ENCODE measurements around the gene SPRR3. TPM values are rescaled to one million over a fixed set of nuclear protein-coding genes. Genes with fewer than 3 reads are reported as not detected.

SPRR3 gene
- total RNA-seq, 2 experiments from 2014 or later: not detected

GRCh38 chr1:152970495-152970894 lies 31.1 kb upstream of the SPRR3 start, which contains the start of gene SPRR4:
TSS of gene SPRR4 (plus strand) at chr1:152970648. CDS start at chr1:152971891, 1,243 bp downstream.
- no peak within 1 kb of the TSS for H3K4me3 Mint-ChIP-seq
- no peaks in the 10 kb centered on the region for H3K36me3 Mint-ChIP-seq

DNA sequence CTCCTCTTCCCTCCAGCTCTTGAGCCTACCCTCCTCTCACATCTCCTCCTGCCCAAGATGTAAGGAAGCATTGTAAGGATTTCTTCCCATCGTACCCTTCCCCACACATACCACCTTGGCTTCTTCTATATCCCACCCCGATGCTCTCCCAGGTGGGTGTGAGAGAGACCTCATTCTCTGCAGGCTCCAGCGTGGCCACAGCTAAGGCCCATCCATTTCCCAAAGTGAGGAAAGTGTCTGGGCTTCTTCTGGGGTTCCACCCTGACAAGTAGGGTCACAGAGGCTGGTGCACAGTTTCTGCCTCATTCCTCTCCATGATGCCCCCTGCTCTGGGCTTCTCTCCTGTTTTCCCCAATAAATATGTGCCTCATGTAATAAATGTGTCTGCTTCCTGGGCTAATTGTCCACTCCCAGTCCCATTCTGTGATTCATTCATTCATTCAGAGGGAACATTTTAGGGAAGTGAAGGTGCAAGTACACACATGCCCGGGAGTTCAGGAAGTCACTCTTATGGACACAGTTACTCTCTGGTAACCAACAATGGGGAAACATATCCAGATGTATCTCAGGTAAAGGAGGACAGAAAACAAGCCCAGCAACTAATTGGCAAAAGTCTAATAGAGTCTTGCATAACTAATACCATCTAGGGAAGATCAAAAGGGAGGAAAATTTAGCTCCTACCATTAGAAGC lies 29.2 kb upstream of the SPRR3 start:
- Mint-ChIP-seq H3K9me3 (ENCODE audit: low read depth) (no peaks in the 10 kb centered on the region), H3K4me1 (peaks cover 7% of the 10 kb centered on the region), H3K4me3 (no peak overlapping the region), H3K27me3 (peaks cover 3% of the 10 kb centered on the region), H3K27ac (no peak overlapping the region), H3K36me3 (no peaks in the 10 kb centered on the region)
- no peak for ATAC-seq
- no peak for DNase-seq
- CTCF ChIA-PET: no interaction called here

More at GRCh38 chr1:152970495-152970894, 31.1 kb upstream of the SPRR3 start, which contains the start of gene SPRR4:
- Mint-ChIP-seq H3K27ac (no peak within 1 kb of the TSS), H3K27me3 (peaks cover 5% of the 10 kb centered on the region), H3K4me1 (peaks cover 7% of the 10 kb centered on the region), H3K9me3 (ENCODE audit: low read depth) (no peaks in the 10 kb centered on the region)
- no peak for DNase-seq
- no peak for ATAC-seq
- CTCF ChIA-PET: no interaction called here

GRCh38 chr1:152976688-152977087 lies 24.9 kb upstream of the SPRR3 start:
- Mint-ChIP-seq H3K9me3 (ENCODE audit: low read depth) (no peaks in the 10 kb centered on the region), H3K27ac (no peak overlapping the region), H3K4me3 (no peak overlapping the region), H3K36me3 (no peaks in the 10 kb centered on the region), H3K27me3 (peaks cover 8% of the 10 kb centered on the region), H3K4me1 (no peaks in the 10 kb centered on the region)
- ATAC-seq: no peak
- DNase-seq: no peak
- CTCF ChIA-PET: no interaction called here

DNA sequence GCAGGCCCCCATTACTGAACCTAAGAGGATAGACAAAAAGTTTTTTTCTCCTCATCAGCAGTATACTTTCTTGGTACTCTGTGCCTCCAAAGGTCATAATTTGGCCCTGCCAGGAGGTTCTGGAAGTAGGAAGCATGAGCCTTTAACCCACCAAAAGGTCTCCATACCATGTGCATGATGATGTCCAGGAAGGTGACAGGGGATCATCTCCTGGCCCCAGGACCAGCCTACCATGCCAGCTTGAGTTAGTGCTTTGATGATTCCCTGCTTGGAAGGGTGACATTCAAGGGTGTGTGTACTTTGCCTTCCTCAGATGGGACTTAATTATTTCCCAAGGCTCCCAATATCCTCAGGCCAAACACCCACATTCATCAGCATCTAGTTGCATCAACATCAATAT lies 23.9 kb upstream of the SPRR3 start:
- H3K27me3 Mint-ChIP-seq: peaks cover 8% of the 10 kb centered on the region
- H3K4me1 Mint-ChIP-seq: no peaks in the 10 kb centered on the region

DNA sequence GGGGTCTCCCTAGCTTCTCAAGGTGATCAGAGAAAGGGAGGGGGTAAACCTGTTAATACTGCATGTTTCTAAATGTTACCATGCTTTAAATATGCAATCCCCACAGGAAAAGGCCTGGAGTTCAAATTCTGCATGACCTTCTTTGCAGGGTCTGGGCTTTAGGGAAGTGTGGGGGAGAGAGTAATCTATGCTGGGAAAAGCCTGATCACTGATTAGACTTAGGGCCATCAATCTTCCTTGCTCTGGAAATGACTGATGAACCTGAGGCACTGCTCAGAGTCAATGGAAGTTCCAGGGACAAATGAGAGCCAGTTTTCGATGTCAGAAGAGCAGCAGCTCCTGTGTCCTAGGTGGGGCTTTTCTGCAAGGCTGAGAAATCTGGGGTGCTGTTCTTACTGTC lies 20.9 kb upstream of the SPRR3 start:
- Mint-ChIP-seq H3K36me3 (no peaks in the 10 kb centered on the region), H3K27ac (no peak overlapping the region), H3K27me3 (peaks cover 10% of the 10 kb centered on the region), H3K4me3 (no peak overlapping the region), H3K4me1 (no peaks in the 10 kb centered on the region), H3K9me3 (ENCODE audit: low read depth) (no peaks in the 10 kb centered on the region)
- no peak for DNase-seq
- no peak for ATAC-seq
- CTCF ChIA-PET: no interaction called here

More for the DNA sequence above, 23.9 kb upstream of the SPRR3 start:
- no peaks in the 10 kb centered on the region for H3K9me3 Mint-ChIP-seq (ENCODE audit: low read depth)
- DNase-seq (no peak), ATAC-seq (no peak)
- H3K4me3 Mint-ChIP-seq: no peak overlapping the region
- no peak overlapping the region for H3K27ac Mint-ChIP-seq
- CTCF ChIA-PET: no interaction called here
- no peaks in the 10 kb centered on the region for H3K36me3 Mint-ChIP-seq

DNA sequence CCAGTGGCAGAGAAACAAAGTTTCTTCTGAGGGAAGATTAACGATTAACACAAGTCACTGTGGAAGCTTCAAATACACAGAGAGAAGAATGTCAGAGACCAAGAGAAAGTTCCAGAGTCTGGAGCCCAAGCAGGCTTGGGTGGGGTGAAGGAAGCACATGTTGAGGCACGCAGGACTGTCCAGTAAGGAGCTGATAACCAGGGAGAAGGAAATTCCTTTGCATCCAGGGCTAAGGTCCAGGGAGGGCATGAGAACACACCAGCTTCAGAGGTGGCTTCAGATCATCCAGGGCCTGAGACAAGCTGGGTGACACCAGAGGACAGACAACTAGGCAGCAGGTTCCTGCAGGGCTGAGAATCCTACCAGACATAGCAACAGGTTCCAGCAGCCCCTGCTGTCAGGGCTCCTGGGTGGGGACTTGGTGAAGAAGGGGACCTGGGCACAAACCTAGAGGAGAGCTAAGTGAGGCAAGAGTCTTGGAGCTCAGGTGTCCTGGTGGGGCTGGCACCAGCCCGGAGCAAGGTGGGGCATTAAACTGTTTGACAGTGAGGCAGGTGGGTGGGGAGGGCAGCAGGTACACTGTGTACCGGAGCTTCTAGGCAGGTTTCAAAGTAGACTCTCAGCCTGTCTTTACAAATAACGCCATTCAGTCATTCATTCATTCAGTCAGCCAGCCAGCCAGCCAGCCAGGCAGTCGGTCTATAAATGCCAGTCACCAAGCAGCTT lies 20.2 kb upstream of the SPRR3 start:
- Mint-ChIP-seq H3K4me1 (no peaks in the 10 kb centered on the region), H3K4me3 (no peak overlapping the region), H3K9me3 (ENCODE audit: low read depth) (no peaks in the 10 kb centered on the region), H3K27ac (no peak overlapping the region), H3K27me3 (peaks cover 6% of the 10 kb centered on the region), H3K36me3 (no peaks in the 10 kb centered on the region)
- CTCF ChIA-PET: no interaction called here
- no peak for DNase-seq
- ATAC-seq: no peak

DNA sequence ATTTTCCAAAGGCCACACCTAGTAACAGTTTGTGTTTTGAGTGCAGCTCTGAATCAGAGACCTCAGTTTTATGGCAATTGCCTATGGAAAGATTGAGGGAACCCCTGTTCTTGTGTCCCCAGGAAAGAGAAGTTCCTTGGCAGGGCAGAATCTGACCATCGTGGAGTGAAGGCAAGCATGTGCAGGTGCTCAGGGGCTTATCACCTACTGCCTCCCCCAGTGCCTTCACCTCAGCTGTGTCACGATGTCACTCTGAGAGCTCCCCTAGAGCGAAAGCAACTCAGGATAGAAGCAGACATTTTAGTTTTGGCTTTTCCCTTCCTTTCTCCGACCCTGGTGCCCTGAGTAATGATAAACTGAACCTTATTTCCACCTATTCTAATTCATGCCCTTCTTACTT lies 19.5 kb upstream of the SPRR3 start:
- peaks cover 6% of the 10 kb centered on the region for H3K27me3 Mint-ChIP-seq
- no peak overlapping the region for H3K27ac Mint-ChIP-seq
- CTCF ChIA-PET: no interaction called here
- H3K4me1 Mint-ChIP-seq: no peaks in the 10 kb centered on the region
- DNase-seq (no peak), ATAC-seq (no peak)
- no peaks in the 10 kb centered on the region for H3K36me3 Mint-ChIP-seq
- no peaks in the 10 kb centered on the region for H3K9me3 Mint-ChIP-seq (ENCODE audit: low read depth)
- no peak overlapping the region for H3K4me3 Mint-ChIP-seq

DNA sequence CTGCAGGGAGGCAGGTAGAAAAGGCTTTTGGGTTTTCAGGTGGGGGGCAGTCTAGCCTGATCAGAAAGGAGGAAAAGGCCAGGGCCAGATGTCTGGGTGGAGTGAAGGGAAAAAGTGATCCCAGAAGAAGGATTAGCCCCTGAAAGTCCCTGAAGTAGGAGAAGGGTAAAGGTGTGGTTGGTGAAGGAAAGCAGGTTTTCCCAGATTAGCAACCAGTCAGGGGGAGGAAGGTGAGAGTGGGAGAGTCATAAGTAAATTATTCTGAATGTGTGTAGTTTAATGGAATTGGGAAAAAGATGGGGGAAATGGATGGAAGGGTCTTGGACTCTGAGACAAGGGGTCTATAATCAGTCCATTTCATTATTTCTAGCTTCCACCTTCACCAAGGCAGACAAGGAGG lies 18.3 kb upstream of the SPRR3 start:
- no peak for ATAC-seq
- H3K4me1 Mint-ChIP-seq: no peaks in the 10 kb centered on the region
- H3K27ac Mint-ChIP-seq: no peak overlapping the region
- DNase-seq: no peak
- CTCF ChIA-PET: no interaction called here
- H3K9me3 Mint-ChIP-seq (ENCODE audit: low read depth): no peaks in the 10 kb centered on the region
- H3K36me3 Mint-ChIP-seq: no peaks in the 10 kb centered on the region
- H3K4me3 Mint-ChIP-seq: no peak overlapping the region
- peaks cover 10% of the 10 kb centered on the region for H3K27me3 Mint-ChIP-seq

- CTCF ChIA-PET: no interaction called here
- no peak for DNase-seq
- Mint-ChIP-seq H3K36me3 (no peaks in the 10 kb centered on the region), H3K27me3 (peaks cover 15% of the 10 kb centered on the region), H3K9me3 (ENCODE audit: low read depth) (no peaks in the 10 kb centered on the region), H3K27ac (no peak within 1 kb of the TSS), H3K4me3 (no peak within 1 kb of the TSS), H3K4me1 (no peaks in the 10 kb centered on the region)
- ATAC-seq: no peak
These were observed 17.8 kb upstream of the SPRR3 start, which contains the start of gene SPRR1A for GRCh38 chr1:152983743-152984142. TSS of gene SPRR1A (plus strand) at chr1:152984081. CDS start at chr1:152985231, 1,150 bp downstream.

DNA sequence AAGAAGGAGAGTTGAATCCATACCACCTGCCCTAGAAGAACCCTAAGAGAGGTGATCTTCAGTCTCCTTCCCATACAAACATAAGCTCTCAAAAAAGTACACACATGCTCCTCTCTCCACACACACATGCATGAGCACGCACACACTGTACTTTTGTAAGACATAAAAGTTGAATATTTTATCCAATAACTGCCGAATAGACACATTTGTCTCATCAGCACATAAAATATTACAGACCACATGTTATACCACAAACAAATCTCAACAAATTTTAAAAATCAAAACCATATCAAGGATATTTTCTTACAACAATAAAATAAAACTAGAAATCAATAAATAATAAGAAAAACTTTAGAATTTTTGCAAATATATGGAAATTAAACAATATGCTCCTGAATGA lies 15.0 kb upstream of the SPRR3 start:
- no peak overlapping the region for H3K4me3 Mint-ChIP-seq
- ATAC-seq (no peak), DNase-seq (no peak)
- H3K27ac Mint-ChIP-seq: no peak overlapping the region
- H3K36me3 Mint-ChIP-seq: no peaks in the 10 kb centered on the region
- no peaks in the 10 kb centered on the region for H3K9me3 Mint-ChIP-seq (ENCODE audit: low read depth)
- no peaks in the 10 kb centered on the region for H3K4me1 Mint-ChIP-seq
- peaks cover 17% of the 10 kb centered on the region for H3K27me3 Mint-ChIP-seq
- CTCF ChIA-PET: no interaction called here

DNA sequence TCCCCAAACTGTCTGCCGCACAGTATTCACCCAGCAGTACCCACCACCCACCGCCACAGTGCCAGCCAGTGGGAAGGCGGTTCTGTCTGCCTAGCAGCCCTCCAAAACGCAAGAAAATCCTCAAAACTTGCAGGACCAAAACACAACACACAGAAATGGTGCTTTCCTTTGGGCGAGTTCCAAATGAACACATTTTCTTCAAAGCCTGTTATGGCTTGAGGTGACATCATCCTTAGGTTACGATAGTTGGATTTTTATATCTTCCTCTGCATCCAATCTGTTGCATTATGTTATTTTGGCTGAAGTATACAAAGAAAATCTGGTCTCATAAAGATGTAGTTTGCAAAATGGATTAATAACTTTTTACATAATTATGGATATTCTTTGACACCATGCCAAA lies 8.4 kb upstream of the SPRR3 start:
- no peaks in the 10 kb centered on the region for H3K36me3 Mint-ChIP-seq
- no peak overlapping the region for H3K27ac Mint-ChIP-seq
- DNase-seq: no peak
- no peak for ATAC-seq
- CTCF ChIA-PET: no interaction called here
- no peaks in the 10 kb centered on the region for H3K9me3 Mint-ChIP-seq (ENCODE audit: low read depth)
- no peaks in the 10 kb centered on the region for H3K4me1 Mint-ChIP-seq
- no peak overlapping the region for H3K4me3 Mint-ChIP-seq
- peaks cover 11% of the 10 kb centered on the region for H3K27me3 Mint-ChIP-seq

DNA sequence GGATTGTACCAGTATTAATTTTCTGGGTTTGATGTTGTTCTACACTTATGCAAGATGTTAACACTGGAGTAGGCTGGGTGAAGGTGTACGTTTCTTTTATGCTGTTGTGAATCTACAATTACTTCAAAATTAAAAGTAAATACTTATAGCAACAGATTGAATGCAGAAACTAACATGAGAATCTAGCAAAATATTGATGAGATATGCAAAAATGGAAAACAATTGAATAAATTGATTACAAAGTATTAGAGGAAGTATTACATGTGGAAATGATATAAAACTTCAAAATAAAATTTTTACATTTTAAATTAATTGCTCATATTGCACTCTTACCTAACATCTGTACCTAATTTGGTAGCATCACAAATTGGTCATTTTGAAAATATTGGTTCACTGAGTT lies 5.7 kb upstream of the SPRR3 start:
- CTCF ChIA-PET: no interaction called here
- ATAC-seq (no peak), DNase-seq (no peak)
- H3K9me3 Mint-ChIP-seq (ENCODE audit: low read depth): no peaks in the 10 kb centered on the region
- H3K4me3 Mint-ChIP-seq: no peak overlapping the region
- H3K36me3 Mint-ChIP-seq: no peaks in the 10 kb centered on the region
- no peaks in the 10 kb centered on the region for H3K4me1 Mint-ChIP-seq
- H3K27me3 Mint-ChIP-seq: no peaks in the 10 kb centered on the region
- H3K27ac Mint-ChIP-seq: no peak overlapping the region

GRCh38 chr1:152996633-152997400 lies 4.7 kb upstream of the SPRR3 start:
- H3K9me3 Mint-ChIP-seq (ENCODE audit: low read depth): no peaks in the 10 kb centered on the region
- H3K4me1 Mint-ChIP-seq: no peaks in the 10 kb centered on the region
- CTCF ChIA-PET: no interaction called here
- H3K27me3 Mint-ChIP-seq: no peaks in the 10 kb centered on the region
- H3K4me3 Mint-ChIP-seq: no peak overlapping the region
- no peaks in the 10 kb centered on the region for H3K36me3 Mint-ChIP-seq
- ATAC-seq (no peak), DNase-seq (no peak)
- no peak overlapping the region for H3K27ac Mint-ChIP-seq

GRCh38 chr1:152997901-152998300 lies 3.6 kb upstream of the SPRR3 start:
- ATAC-seq (no peak), DNase-seq (no peak)
- Mint-ChIP-seq H3K36me3 (no peaks in the 10 kb centered on the region), H3K4me3 (no peak overlapping the region), H3K9me3 (ENCODE audit: low read depth) (no peaks in the 10 kb centered on the region), H3K27me3 (no peaks in the 10 kb centered on the region), H3K27ac (no peak overlapping the region), H3K4me1 (no peaks in the 10 kb centered on the region)
- CTCF ChIA-PET: no interaction called here

All from activated CD8-positive, alpha-beta memory T cell treated with anti-CD3 and anti-CD28 coated beads, Interleukin-2, amount 10 ng/mL, durations not matched to agents 7 days and 5 days (primary cell).